ENCODE results near the gene EFNA1.

DNA sequence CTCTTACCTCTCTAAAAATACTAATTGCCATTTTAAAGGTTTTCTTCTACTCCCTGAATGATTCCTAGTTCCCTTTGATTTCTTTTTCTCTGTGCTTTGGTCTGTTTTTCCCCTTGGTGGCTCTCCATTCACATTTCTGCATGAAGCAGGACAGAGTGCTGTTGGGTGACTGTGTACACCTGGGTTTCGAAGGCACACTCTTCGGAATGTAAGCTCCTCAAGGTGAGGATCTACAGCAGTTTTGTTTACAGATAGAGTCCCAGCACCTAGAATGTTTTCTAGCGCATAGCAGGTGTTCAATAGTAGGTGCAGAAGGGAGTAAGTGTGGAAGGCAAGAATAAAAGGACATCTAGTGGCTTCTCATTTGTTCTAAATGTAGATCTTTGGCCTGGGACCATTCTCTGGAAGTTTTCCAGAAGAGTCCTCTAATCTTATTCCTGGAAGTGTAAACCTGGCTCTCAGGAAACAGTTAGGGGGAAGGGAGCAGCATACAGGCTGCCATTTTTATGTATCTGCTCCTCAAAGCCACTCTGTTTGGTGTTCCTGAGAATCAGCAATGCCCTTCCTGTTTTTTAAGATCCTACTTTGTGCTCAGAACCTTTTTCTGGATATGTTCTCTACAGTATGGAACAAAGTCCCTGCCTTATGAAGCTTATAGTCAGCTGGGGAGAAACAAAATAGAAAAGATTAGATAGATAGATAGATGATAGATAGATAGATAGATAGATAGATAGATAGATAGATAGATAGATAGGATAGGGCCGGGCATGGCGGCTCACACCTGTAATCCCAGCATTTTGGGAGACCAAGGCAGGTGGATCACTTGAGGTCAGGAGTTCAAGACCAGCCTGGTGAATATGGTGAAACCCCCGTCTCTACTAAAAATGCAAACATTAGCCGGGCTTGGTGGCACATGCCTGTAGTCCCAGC lies 22.8 kb upstream of the EFNA1 start:
- TF ChIP-seq GATA2 (IDR thresholded peaks at IDR 0.05; ENCODE audit: low read depth, low read length) (no peak), GATA3 (IDR thresholded peaks at IDR 0.05; ENCODE audit: low read depth, low read length) (no peak)

All from SH-SY5Y (cell line).